GM19239 (cell line): ENCODE measurements around the gene ESRRG.

Experiments used
- DNase-seq: peaks from one replicate; pipeline ENCODE4 v3.0.0; 2011; ENCODE audit warnings: low spot score; ENCODE audit not compliant: insufficient read length
- FAIRE-seq: peaks from 2 replicates; lab custom pipeline; 2011; peaks lifted over from hg19 to GRCh38; lab: Jason Lieb, UNC

ESRRG gene

DNA sequence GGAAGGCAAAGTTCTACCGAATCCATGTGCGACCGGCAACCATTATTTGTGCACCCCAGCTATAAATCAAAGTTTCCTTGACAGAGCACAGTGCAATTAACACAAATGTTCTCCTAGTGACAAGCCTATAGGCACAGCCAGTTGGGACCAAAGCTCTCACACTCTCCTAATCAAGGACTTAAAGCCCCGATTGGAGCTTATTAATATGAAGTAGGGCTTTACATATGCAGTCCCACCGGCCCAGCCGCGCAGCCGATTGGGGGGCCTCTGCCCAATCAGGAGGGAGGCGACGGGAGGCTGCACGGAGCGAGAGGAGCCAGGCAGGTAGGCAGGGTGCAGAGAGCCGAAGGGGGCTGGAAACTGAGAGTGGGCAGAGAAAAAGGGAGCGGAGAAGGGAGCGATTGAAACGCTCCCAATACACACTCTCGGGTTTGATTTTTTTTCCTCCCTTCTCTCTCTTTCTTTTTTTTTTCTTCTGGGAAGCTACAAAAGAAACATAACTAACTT lies at the start of gene ESRRG:
ESRRG (minus strand) TSS at position 156 of the 507 bp plus-strand sequence; CDS start at position 26, 130 bp downstream.
- no peak for FAIRE-seq
- DNase-seq: no peak

DNA sequence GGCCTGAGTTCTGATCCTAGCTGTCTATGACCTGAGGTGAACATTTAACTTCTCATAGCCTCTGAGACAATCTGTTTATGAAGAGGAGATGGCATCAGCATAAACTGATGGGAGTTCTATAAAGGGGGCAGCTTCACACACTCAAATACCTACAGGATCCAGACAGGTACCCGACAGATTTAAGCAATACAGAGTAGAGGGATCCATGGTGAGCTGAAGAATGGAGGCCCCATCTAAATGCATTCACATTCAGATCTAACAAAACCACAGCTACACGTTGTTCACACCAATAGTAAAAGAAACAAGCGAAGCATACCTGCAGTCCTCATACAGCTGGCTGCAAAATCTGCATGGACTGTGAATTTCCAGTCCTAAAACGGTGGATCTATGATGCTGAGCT lies 48.7 kb upstream of the ESRRG start:
- FAIRE-seq (no peak), DNase-seq (no peak)

DNA sequence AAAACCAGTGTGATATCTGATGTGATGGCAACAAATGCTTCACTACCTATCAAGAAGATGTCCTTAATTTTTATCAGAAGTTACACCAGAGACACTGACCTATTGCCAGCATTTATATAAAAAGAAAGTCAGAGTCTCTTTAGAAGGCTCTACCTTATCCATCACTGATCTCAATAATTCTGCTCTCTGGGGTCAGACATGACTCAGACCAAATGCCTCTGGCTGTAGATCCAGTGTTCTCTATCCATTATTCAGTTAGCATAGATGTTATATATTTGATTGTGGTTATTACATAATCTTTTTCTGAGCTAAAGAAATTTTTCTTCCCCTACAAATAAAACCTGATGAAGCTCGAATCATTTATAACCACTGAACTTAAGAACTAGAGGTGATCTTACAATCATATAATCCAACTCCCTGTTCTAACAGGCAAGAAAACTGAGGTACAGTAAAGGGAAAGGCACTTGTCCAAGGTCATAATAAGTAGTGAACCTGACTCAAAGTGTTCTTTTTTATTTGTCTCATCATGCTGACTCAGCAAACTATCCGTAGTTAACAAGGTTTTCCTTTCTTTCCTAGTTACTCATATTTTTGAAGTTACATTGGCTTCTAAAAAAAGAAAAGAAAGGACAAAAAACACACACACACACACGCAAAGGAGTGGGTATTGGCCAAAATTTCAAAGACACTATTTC lies 43.6 kb upstream of the ESRRG start:
- DNase-seq (no peak), FAIRE-seq (no peak)

DNA sequence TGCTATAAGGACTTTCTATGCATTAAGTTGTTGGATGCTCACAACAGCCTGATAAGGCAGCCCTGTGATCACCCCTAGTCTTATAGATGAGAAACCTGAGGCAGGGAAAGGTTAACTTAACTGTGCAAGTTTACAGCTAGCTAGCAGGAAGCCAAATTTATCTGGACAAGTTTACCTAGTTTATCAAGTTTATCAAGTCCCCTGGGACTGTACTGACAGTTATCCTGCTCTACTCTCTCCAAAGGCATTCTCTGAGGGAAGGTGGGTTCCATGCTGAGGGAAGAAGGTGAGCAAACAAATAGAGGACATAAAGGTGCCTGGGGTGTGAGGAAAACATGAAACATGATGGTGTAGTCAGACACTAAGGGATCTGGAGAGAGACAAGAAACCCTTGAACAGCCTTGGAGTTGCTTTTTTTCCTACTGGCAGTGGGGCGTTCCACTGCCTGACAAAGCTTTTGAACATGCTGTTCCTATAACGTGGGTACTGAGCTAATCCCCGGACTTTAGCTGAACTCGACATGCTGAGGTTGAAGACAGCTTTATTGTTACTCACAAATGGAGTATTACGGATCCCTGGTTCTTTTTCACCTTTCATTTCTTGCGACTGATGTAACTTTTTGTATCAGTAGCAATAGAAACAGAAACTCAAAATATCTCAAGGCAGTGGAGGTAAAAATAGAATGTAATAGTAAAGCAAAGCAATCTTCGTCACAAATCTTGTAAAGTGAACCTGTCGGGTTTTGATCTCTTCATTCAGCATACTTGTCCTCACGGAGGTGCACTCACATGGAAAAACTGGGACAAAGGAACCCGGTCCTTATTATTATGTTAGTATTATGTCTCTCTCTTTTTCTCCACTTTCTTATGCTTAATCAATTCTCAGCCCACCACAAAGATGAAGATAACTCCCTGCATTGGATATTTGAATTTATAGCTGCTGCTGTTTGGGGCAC lies 42.4 kb upstream of the ESRRG start:
- DNase-seq (no peak), FAIRE-seq (no peak)

DNA sequence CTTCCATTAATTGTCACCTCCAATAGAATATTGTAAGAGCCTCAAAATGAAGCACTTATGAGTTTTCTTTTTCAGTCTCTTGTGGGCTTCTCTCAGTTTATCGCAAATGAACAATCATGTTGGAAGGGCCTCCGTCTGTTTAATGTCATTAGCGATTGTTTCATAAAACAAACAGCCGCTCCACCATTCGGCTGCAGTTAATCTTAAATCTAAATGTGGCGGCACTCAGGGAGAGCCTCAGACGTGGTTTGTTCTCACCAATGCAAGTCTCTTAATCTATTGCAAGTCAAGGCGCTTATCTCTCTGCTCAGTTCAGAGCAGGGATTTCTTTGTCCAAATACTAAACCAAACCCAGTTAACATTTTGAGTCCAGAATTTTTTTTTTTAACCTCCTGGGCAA lies 34.9 kb upstream of the ESRRG start:
- DNase-seq (no peak), FAIRE-seq (no peak)

DNA sequence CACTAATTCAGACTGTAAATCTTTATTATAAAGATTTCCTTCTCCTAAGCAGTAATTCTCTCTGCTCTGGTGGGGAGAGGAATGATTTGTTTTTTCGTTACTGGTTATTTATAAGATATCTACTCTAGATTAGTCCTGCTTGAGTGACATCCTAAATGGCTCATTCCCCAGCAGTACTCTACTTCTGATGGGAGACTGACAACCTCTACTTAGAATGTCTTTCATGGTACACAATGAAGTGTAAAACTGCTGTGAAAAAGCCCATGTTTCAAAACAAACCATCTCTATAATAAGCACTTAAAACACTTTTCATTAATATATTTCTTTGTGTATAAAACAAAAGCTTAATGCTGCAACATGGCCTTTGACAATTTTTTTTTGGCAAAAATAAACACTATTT lies 33.9 kb upstream of the ESRRG start:
- FAIRE-seq (no peak), DNase-seq (no peak)

DNA sequence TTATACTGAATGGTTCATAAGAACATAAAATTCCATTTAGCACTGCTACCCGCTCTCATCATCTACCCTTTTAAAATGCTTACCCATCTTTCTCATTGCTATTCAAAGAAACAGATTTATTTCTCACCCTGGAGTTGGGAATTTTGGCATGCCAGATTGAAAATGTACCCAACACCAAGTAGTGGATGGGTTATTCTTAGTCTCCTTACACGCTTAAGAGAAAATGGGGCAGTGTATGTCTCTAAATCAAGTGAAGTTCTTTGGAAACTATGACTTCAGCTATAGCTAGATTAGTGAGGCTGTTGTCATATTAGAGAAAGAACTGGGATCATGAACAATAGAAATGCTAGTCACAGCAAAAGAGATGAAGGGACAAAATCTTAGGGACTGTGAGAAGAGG lies 27.7 kb upstream of the ESRRG start:
- FAIRE-seq (no peak), DNase-seq (no peak)

DNA sequence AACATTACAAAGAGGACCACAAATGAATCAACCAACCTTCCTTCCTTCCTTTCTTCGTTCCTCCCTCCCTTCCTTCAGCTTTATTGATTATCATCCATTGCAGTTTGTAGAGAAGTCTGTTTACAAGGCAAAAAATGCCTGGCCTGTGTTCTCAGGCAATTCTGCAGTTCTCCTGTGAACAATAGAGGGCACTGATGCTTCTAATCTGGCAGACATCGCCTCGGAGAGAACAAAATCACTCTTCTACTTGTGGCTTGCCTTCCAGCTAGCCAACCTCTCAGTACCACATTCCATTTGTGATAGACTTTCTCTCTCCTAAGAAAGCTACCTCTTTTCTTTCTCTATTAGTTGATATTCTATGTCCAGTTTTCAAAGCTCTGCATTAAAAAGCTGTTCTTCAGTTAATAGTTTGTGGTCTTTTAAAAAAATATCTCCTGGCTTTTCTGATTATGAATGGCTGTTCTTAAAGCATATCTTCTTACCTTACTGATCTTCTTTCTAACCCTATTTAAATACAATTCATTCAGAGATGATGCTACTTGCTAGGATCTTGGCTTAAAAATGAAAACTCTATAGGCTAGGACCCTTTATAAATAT lies 26.9 kb upstream of the ESRRG start:
- DNase-seq: no peak
- FAIRE-seq: peak; percentile 45

DNA sequence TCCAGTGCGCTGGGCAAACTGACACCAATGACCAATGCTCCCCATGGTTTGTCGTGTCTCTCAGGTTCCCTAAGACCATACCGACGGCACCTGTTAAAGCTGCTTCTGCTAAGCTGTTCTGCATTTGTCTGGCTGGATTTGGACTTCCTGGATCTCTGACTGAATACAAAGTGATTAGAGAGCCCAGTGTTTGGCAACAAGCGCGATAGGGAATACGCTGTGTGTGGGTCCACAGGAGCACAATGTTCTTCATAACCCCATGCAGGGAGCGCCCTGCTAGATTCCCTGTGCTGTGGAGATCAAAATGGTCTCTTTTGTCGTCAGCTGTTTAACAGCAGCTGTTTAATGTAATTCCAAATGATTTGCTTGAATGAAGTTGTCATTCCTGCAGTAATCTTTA lies 26.0 kb upstream of the ESRRG start:
- DNase-seq: no peak
- no peak for FAIRE-seq

DNA sequence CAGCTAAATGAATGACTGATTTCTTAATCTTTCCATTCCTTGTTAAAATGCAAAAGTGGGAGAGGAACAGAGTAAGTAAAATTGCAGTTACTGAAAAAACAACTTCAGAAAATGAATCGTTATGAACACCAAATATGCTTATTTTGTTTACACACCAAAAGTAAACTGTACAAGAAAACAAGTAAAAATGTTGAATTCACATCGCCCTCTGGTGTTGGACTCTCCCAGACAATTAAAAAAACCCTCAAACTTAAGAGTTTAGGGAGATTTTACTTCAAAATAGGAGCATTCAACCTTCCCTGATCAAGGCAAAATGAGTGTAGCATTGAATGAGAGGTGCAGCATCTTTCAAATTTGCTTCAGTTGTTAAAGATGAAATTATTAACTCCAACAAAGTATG lies 19.4 kb upstream of the ESRRG start:
- DNase-seq (no peak), FAIRE-seq (no peak)

DNA sequence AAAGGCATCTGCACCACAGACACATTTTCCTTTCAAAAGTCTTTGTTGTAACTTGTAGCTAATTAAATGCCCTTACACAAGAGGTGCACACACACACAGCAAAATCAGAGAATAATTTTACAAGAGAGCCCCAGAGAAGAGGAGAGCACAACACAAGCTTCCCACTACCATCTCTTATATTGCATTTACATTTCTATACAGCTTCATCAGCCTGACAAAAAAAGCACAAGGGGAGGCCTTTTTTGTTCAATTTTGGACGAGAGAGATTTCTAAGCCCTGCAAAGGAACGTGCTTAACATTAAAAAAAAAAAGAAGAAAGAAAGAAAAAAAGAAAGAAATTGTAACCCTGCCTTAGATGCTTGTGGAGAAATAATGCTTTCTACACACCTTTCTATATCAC lies 17.1 kb upstream of the ESRRG start:
- FAIRE-seq (no peak), DNase-seq (no peak)

DNA sequence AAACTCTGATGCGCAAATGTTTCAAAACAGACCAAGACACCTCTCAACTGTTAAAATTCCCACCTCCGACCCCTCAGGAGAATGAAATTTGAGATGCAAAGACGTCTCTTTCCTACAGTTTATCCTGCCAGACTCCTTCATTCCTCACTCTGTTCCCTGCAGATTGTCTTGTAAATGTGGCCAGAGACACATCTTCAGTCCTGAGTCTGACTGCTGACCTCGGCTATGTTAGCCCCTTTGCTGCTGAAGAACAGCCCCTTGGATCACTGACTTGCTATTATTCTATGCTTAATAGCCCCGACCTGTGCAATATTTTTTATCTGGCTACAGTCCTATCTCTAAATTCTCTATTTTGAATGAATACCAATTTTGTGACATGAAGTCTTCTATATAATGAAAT lies 16.6 kb upstream of the ESRRG start:
- DNase-seq: no peak

DNA sequence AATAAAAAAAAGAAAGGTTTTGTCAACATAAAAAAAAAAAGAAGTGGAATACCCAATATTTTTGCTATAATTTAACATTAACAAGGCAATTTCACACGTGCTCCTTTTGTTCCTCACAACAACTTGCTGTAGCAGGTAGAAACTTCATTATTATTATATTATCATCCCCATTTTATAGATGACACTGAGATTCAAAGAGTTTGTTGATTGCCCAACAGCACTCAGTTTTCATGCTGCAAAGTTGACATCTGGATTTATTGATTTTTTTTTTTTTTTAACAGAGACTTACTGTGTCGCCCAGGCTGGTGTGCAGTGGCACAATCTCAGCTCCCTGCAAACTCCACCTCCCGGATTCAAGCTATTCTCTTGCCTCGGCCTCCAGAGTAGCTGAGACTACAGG lies 8.9 kb upstream of the ESRRG start:
- DNase-seq (no peak), FAIRE-seq (no peak)

More for the DNA sequence above, 16.6 kb upstream of the ESRRG start:
- FAIRE-seq: no peak

DNA sequence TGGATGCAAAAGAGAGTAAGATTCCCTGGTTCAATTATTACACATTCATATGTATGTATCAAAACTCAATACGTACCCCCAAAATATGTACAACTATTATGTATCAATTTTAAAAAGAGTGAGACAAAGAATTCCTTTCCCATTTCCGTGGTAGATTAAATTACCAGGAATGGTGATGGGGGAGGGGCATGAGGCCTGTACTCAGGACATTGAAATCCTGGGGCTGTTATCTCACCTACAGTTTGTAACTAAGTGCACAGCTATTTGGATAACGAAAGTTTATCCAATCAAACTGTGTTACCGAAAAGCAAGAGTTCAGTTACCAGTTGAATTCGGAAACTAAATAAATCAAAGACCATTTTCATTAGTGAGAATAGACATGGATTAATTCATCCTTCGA lies 8.3 kb upstream of the ESRRG start:
- DNase-seq (no peak), FAIRE-seq (no peak)

DNA sequence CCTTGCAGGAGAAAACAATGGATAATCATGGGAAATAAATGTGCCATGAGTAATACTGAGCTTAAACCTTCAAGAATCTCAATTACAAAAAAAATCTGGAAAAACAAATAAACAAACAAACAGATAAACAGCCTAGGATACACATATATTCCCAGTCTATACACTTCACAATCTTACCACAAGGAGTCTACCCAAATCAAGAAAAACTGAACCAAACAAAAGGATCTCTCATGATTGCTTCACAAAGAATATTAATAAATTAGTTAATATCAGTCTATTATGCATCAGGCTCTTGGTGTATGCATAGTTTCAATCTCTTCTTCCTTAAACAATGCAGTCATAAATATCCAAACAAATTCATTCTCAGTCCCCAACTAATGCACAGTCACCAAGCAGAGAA lies 3.2 kb upstream of the ESRRG start:
- DNase-seq: no peak
- no peak for FAIRE-seq

DNA sequence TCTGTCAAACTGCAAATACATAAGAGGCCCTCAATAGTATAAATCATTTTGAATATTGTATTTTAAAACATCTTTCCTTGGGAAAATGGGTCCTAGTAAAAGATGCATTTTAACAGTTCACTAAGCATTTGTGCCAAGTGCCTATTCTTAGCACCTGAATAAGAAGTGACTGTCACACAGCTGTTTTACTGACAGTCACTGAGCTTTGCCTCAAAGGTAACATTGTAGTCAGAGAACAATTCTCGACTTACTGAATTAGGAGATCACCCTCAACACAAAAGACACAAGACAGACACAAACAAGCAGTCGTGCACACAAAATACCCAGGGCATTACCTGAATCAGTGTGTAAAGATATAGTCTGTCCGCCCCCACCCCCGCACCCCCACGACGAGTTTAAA lies 408 bp downstream of the ESRRG start:
- DNase-seq (no peak), FAIRE-seq (no peak)

DNA sequence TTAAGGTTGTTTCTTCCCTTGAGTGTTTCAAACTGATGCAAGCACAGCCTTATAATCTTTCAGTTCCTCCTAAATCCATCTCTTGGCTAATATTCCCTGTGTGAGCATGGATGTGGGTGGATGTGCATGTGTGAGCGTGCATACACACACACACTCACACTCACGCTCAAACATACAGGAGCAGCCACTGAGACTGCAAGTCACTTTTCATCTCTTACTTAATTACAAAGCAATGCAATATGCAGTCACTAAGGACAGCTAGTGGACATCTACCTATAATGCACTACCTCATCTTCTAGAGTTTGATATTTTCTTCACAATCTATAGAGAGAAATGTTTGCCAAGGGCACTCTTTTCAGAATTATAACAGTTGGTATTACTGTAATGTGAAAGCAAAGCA lies 1.4 kb downstream of the ESRRG start:
- DNase-seq (no peak), FAIRE-seq (no peak)

DNA sequence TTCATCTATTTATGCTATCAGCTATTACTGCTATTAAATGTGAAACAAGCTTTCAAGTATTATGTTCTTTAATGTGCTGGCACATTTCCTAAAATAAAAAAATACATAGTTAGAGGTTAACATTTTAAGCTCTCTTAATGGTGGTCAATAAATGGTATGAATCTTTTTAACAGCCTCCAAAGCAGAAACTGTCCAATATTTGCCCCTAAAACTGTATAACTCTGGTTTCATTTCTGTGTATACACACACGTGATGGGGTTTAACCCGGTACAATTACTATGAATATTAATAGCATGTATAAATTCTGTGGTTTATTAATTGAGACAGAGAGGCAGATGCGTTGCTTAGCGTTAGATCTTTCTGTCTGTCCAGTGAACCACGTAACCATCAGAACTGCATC lies 2.2 kb downstream of the ESRRG start:
- FAIRE-seq: no peak

DNA sequence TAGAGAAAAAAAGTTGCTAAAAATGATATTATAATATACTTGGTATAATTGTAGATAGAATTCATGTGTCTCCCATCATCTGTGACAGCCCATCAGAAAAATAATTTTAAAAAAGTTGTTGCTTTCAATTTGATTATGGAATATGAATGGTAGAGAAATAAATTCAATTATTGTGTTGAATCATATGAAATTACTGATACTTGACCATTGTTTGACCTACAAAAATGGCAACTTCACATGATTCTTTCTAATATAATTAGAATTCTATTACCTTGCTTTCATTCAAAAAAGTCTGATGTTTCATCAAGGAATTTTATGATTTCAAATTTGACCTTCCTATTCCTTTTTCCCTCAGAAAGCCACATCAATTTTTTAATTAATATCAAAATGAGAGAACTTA lies 11.5 kb downstream of the ESRRG start:
- no peak for FAIRE-seq
- DNase-seq: no peak

More for the DNA sequence above, 2.2 kb downstream of the ESRRG start:
- DNase-seq: no peak

DNA sequence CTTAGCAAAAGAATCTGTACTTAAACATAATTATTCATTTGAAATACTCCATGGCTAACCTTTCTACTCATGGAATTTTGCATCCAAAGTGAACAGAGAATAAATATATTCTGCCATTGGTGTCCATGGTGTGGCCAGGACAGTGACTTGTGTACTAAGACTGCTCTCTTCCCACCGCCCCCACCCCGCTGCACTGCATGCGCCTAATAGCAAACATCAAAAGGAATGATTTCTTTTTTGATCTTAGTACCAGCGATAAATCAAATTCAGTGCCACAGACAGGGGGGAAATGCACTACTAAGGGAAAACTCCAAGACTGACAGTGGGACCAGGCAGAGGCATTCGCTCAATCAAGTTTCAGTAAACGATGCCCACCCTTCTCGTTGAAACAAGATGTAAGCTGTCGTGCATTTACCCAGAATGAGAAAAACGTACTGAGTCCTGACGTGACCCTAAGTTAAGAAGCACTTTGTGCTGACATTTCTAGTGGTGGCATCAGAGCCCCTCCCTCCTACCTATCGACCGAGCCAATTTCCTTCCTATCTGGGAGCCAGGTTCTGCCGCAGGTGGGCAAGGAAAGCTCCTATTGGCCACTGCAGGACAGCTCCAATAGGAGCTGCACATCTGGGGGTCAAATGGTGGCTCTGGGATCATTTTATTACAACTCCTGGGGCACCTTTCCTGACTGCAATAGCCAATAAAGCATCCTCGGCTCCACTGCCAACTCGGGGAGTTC lies 12.5 kb downstream of the ESRRG start:
- DNase-seq (no peak), FAIRE-seq (no peak)
